GM19397 (cell line): ENCODE measurements around the gene GPC3.
"Not testable (repeated sequence)": the region's sequence is repeated elsewhere in the genome, so short reads cannot be mapped to it uniquely, and the experiment has no call there.

Experiments used
- ATAC-seq: cut with Tn5 transposase; IDR thresholded peaks from one replicate; pipeline ENCODE4 v1.9.1; 2021; ENCODE audit warnings: mild to moderate bottlenecking, moderate library complexity; ENCODE audit not compliant: unreplicated experiment

The GPC3 gene

DNA sequence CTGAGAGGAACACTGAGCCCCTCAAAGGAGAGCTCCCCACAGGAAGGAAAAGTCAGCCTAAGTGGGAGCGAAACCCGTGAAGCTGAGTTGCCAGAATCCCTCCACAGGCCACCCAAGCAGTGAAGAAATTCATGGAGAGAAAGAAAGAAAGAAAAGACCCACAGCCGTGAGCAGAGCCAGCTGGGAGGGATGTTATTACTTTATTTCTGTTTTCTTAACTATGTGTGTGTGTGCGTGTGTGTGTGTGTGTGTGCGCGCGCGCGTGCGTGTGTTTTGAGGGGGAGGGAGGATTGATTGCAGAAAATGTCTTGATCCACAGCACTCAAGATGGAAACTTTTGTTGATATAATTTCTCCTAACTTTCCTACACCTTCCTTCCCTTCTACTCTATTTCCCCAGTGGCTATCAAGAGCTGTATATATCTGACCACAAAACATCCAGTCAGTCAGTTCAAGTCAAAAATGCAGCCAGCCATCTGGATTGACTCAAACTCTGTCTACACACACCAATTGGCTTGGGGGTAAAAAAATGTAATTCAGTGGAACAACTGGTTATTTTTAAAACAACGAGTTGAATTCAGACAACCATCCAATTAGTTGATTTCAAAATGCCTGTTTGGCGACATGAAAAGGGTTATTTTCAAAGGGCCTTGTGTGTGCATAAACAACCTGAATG lies 13.8 kb upstream of the GPC3 start:
- no peak for ATAC-seq

DNA sequence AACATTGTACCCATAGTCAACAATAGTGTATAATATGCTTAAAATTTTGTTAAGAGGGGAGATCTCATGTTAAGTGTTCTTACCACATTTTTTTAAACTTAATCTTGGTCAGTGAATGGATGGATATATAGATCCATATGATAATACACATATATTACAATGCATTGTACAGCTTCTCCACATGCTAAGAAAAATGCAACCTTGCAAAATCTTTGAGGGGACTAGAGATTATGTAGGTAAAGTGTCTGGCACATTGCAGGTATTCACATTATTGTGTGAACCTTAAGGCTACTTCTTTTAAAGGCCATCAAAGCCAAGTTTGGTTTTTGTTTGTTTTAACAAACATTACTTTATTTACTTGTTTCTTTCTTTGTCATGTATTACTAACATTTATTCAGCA lies 10.4 kb upstream of the GPC3 start:
- ATAC-seq = no peak

DNA sequence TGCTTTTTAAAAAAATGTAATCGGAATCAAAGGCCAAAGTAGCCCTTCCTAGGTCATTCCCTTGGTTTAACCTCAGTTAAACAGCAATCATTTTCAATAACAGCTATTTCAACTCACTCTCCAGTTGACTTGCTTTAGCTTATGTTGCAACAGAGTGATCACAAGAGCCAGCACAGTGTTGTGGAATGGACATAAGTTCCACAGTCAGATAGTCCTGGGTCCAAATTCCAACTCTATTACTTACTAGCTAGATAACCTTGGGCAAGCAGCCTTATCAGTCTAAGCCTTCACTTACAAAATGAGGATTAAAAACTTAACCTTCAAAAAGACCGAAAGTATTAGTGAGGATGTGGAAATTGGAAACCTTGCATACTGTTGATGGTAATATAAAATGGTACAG lies 9.2 kb upstream of the GPC3 start:
- ATAC-seq = no peak

DNA sequence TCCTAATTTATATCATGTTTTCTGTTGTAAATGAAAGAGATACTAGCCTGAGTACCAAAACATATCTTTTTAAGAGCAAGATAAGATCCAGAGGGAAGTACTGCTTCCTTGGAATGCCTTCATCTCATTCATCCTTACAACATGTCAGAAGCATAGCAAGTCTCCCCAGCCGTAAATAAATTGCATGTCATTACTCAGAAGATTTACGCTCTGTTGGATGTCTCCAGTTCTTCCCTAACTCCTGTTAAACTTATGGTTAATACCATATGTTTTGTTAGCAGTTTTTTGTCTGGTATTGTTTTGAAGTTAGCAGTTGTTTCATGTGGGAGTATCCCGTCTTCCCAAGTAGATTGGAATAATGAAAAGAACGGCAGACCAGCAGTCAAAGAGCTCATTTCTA lies 7.5 kb upstream of the GPC3 start:
- ATAC-seq = no peak

DNA sequence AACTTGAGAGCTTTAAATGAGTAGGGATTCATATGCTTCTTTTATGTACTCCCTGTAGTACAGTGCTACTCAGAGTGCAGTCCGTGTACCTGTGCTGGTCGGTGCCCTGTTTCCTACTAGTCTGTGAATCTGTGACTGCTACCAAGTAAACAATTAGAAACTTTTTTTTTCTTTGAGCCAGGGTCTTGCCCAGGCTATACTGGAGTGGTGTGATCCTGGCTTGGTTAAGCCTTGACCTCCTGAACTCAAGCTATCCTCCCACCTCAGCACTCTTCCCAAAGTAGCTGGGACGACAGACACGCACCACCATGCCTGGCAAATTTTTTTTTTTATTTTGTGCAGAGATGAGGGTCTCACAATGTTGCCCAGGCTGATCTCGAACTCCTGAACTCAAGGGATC lies 6.4 kb upstream of the GPC3 start:
- no peak for ATAC-seq

DNA sequence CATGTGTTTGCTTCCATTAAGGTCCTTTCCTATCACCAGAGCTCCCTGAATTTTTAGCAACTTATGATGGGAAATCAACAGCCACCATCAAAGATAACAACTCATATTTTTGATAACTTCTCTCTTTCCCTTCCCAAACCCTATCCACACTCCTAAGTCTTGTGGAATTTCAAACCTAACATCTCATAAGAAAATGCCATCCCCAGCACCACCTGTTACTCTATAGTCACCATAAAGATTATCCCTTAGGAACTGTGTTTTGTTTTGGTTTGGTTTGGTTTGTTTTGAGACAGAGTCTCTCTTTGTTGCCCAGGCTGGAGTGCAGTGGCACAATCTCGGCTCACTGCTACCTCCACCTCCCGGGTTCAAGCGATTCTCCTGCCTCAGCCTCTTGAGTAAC lies 5.7 kb upstream of the GPC3 start:
- ATAC-seq = not testable (repeated sequence)

DNA sequence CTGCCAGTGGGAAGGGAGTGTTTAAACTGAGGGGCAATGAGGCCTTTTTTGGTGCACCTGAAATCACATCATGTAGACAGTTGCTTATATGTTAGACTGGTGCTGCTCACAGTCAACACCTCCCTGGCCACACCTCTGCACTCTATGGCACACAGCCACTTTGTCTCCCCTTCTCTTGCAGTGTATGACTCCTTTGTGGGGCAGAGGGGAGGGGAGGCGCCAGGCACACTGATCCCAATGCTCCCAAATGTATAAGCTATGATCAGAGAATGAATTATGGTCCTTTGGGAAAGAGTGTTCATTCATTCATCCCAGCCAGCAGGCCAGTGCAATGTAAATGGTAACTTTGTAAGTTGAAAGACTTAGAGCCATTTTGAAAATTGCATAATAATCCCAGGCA lies 4.6 kb upstream of the GPC3 start:
- ATAC-seq = no peak

DNA sequence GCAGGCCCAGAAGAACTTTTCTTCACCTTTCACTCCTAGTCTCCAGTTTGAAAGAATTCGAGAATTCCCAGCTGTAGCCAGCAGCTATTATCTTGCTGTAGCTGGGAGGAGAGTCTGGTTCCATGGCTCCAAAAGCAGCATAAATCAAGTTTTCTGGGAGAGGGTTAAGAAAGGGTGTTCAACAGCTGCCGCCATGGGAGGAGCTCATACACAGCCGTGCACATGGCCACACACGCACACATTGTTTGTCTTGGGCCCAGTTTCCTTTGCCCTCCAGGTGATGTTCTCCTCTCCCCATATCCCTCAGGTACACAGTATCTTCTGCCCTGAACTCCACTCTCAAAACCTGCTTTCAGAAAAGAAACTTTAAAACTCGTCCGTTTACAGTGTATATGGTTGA lies 4.1 kb upstream of the GPC3 start:
- ATAC-seq = no peak

DNA sequence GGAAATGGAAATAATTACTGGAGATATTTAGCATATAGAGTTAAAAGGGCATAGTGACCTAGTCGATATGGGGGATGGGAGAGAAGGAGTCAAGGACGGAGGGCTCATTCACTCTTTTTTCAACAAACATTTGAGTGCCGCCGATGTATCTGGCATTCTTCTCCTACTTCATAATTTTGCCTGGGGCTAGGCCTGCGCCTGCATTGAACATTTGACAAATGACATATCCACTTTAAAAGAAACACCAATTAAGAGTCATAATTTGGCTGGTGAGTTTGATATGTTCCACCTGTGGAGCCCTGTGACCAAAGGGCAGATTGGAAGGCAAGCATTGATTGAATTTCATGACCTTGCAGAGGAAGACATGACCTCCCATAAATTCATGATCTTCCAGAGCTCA lies 2.6 kb upstream of the GPC3 start:
- ATAC-seq = no peak

DNA sequence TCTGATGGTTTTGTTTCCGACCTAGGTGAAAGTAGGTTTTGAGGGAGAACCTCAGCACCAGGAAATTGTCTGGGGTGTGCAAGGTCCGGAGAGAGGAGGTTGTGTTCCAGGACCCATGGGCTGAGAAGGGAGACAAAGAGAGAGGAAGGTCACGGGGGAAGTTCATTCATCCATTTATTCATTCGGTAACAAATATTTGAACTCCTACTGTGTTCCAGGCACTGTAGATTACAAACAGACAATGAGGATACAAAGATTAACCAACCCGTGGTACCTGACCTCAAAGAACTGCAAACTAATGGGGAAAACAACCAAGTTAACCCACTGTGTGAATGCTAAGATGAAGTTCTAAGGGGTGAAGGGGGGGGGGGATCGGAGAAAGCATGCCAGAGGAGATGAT lies 1.8 kb upstream of the GPC3 start:
- no peak for ATAC-seq

DNA sequence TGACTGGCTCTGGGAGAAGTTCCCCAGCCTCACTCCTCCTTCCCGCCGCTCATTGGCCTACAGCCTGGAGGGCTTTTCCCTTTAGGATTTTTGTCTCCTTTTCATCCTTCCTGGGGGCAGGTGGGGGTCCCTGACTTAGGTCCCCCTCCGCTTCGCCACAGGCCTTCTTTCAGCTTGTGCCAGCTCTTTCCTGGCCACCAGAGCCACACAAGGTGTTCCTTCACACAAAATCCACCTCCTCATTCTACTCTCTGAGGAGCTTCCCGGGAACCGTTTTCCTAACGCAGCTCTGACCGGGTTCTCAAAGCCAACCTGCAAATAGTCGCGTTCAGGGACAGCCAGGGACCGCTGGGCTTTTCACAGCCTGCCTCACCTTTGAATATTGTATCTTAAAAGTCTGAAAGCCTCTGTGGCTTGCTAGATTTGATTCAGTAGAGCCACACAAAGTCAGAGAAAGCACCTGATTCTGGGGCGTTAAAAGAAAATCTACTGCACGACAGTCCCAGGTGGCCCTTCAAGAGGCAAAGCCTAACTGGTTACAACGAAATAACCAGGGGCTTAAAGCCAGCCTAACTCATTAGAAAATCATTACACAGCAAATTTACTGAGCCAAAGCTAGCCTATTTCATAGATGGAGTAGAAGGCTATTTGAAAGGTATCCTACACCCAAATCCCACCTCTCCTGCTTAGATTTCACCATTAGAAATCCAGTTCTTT lies 731 bp upstream of the GPC3 start:
- no peak for ATAC-seq

DNA sequence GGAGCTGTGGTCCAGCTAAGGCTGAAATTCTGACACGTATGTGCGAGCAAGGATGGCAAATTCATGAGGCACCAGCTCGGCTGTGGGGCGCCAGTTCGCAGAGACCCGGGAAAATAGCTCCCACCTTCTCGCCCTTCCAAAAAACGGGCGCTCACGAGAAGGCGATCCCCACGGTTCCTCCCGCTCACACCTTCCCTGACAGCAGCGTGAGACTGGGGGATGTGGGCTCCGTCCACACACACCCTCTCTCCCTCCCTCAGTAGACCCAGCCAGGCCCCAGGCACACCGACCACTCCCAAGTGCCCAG lies 584 bp downstream of the GPC3 start:
- ATAC-seq = no peak

DNA sequence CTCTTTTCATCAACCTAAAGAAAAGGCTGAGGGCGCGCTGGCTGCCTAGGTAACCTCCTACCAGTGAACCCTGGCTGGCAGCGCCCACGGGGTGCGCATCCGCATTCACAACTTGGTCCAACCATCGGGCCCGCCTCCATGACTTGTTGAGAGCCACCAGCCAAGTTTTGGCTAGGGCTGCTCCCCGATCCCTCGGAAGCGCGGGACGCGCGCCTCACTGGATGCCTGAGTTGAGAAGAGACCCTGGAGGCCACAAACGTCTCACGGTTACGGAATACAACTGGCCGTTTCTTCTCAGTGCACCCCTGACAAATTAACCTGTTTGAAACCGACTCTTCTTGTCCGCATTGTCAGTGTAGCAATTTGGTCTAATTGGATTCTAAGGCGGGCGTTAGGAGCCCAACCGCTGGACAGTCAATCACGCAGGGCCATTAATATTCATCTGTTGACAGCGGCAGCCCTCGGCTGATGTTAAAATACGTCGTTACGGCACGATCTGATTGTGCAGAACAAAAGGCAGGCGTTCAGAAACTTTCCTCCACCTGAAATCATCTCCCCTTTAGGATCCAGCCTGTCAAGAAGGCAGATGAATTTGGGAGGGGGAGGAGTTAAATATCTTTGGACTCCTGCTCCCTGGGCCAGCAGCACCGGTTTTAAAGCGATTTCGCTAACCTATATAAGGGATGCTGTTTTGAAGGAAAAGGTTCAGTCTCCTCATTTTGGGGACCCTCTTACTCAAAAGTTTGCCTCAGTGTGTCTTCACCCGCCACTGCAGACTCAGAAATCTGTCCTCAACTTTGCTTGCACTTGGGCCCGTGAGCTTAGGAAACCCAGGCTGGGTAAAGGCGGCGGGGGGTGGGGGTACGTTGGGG lies 1.2 kb downstream of the GPC3 start:
- no peak for ATAC-seq

DNA sequence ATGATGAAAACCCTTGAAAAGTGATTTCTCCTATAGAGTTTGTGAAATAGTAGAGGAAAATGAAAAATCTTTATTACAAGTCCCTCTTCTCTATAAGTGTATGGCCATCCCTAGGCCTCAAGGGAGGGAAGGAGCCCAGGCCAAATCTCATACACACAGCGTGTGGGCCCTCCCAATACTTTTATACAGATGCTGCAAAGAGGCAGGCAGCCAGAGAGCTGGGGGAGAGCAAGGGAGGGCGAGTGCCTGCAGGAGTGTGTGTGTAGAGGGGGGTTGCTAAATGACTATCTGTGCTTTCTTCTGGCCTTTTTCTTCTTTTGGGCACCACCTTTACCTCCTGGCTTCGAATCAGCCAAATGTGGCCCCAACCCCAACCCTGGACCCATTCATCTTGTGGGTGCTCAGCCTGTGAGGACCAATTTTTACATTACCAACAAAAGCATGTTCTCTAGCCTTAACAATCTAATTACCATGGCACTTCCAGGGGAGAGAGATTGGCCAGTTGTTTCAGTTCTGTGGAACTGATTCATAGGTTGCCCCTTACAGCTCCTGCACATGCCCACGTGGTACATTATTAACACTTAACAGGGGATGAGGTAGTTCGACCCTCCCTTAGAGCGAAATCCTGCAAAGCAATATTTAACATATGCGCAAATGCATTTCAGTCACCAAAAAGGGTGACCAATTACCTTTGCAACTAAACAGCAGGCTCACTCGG lies 2.0 kb downstream of the GPC3 start:
- no peak for ATAC-seq

DNA sequence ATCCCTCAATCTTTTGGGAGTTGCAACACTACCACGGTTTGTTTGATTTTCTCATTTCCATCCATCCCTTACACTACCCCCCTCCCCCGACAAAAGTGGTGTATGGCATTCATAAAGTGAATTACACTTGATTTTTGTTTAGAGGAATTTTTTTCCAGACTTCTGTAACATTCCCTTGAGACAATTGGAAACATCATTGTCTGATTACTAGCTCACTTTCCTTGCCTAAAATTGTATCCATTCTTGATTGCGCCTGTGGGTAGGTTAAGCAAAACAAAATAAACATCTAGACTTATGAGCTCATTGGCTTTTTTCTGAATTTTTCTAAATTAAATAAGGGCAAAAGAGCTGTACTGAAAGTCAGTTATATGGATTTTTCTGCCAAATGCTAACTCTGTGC lies 3.5 kb downstream of the GPC3 start:
- ATAC-seq = no peak

DNA sequence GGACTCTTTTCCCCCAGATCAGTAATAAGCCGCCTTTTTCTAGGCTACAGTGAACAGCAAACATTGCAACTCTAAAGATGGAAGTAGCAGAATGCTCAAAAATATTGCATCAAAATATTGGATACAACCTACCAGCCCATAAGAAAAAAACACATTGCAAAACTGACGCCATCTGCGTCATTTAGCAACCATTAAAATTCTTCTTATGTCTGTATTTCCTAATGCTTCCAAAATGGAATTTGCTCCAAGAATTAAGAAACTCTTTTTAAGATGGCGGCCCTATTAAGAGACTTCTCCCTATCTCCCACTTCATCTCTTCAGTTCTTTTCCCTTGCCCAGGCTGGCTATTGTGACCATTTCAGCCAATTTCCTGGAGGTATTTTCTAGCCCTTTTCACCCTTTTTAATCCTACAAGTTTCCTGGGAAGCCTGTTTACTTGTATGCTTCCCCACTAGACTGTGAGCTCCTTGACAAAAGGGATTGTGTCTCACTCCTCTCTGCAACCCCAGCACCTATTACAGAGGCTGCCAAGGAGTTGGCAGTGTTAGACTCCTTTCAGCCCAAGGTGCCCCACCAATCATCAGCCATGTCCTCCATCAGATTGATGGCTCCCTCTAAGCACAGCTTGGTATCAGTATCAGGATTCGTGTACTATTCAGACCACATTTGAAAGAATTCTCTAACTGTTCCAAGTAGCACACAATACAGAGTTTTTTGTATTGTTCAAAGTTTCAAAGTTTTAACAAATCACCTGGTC lies 4.4 kb downstream of the GPC3 start:
- no peak for ATAC-seq

DNA sequence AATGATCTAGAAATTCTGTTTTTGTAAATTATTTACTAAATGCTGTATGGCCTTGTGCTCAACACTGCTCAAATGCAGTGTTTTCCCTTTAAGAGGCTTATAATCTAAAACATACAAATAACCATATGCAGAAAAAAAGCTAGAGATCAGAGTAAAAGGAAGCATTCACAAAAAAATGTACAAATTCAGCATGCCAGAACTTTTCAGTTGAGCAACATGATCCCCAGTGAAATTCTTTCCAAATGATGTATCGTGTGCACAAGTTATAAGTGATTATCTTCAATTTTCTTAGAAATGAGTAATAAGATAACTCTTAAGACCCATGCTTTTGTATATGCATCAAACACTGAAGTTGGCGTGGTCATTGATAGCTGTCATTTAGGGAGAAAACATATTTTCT lies 5.0 kb downstream of the GPC3 start:
- ATAC-seq = no peak

DNA sequence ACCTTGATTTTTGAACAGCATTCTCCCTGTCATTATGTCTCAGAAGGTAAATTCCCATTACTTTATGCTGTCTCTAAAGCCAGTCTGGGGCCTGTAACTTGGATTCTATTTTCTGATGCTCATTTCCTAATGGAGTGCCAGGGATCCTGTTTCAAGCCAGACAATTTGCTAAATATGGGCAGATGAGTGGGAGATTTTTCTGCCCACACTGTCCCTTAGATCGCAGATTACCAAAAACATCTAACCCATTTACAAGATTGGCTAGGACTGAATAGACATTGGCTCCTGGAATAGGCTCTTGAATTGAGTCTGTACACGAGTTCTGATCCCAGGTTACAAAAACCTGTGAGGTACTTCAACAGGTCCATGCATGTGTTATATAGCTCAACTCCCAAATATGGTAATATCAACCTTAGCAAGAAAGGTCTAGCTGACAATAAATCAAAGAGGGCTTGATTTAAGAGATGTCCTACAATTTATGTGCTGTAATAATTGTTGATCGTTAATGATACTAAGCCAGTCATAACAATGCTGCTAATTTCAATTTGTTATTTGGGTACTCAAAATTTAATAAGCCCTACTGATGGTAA lies 5.7 kb downstream of the GPC3 start:
- no peak for ATAC-seq

DNA sequence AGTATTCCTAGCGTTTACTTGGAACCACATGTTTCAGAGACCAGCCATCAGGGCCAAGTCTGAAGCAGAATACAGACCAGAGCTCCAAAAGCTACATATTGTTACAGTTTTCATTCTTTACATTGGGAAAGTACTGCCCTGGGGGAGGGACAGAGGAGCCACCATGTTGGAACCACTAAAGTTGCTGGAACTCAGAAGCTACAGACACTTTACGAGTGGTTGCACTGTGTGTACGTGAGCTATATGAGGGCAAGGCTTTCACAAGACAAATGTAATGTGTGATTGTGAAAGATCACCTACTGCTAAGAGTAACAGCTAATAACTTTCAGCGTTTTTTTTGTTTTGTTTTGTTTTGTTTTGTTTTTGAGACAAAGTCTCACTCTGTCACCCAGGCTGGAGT lies 11.7 kb downstream of the GPC3 start:
- no peak for ATAC-seq

DNA sequence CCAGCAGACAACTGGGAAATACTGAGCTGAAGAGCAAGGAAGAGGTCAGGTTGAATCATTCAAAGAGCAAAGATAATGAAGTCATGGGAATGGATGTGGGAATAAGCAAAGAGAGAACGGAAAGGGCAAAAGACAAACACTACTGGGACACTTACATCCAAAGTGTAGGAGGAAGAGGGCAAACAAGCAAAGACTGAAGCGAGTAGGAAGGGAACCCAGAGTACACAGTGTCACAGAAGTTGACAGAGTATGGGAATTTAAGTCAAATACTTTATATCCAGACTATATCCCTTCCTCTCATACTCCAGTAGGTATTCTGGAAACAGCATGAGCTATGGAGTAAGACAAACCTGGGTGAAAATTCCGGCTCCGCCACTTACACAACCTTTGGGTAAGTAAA lies 12.5 kb downstream of the GPC3 start:
- ATAC-seq = no peak
